Mucosa of stomach (tissue), 1 donor: ENCODE data around the gene WDCP.
"Not testable (repeated sequence)": the region's sequence is repeated elsewhere in the genome, so short reads cannot be mapped to it uniquely, and the experiment has no call there.

Experiments
- H3K27me3 ChIP-seq: one replicate; pipeline ENCODE4 v1.7.0; 2013; ENCODE audit warnings: mild to moderate bottlenecking, low read length; ENCODE audit not compliant: control insufficient read depth, insufficient read depth
- H3K36me3 ChIP-seq: one replicate; pipeline ENCODE4 v1.7.0; 2013; ENCODE audit warnings: low read length; ENCODE audit not compliant: control insufficient read depth, insufficient read depth
- H3K4me1 ChIP-seq: one replicate; pipeline ENCODE4 v1.7.0; 2013; ENCODE audit warnings: mild to moderate bottlenecking, low read length; ENCODE audit not compliant: control insufficient read depth, insufficient read depth
- H3K4me3 ChIP-seq: one replicate; pipeline ENCODE4 v1.7.0; 2013; ENCODE audit warnings: low read length
- H3K9ac ChIP-seq: one replicate; pipeline ENCODE4 v1.7.0; 2013; ENCODE audit warnings: mild to moderate bottlenecking, low read length, moderate library complexity
- H3K9me3 ChIP-seq: one replicate; pipeline ENCODE4 v1.7.0; 2013; ENCODE audit warnings: mild to moderate bottlenecking, low read length, moderate library complexity; ENCODE audit not compliant: control insufficient read depth
- donor health status: Pancreatic carcinoma.

WDCP gene

GRCh38 chr2:24052951-24053350, 5.8 kb upstream of the WDCP start:
- Histone ChIP-seq H3K27me3 (no peaks in the 10 kb centered on the region), H3K4me3 (no peak overlapping the region), H3K36me3 (no peaks in the 10 kb centered on the region), H3K4me1 (peaks cover 16% of the 10 kb centered on the region), H3K9ac (no peak overlapping the region), H3K9me3 (no peaks in the 10 kb centered on the region)

- Histone ChIP-seq H3K36me3 (no peaks in the 10 kb centered on the region), H3K9ac (no peak overlapping the region), H3K4me3 (no peak overlapping the region), H3K9me3 (no peaks in the 10 kb centered on the region), H3K27me3 (no peaks in the 10 kb centered on the region), H3K4me1 (peaks cover 16% of the 10 kb centered on the region)
Measured at GRCh38 chr2:24051833-24052232, 4.6 kb upstream of the WDCP start.

DNA sequence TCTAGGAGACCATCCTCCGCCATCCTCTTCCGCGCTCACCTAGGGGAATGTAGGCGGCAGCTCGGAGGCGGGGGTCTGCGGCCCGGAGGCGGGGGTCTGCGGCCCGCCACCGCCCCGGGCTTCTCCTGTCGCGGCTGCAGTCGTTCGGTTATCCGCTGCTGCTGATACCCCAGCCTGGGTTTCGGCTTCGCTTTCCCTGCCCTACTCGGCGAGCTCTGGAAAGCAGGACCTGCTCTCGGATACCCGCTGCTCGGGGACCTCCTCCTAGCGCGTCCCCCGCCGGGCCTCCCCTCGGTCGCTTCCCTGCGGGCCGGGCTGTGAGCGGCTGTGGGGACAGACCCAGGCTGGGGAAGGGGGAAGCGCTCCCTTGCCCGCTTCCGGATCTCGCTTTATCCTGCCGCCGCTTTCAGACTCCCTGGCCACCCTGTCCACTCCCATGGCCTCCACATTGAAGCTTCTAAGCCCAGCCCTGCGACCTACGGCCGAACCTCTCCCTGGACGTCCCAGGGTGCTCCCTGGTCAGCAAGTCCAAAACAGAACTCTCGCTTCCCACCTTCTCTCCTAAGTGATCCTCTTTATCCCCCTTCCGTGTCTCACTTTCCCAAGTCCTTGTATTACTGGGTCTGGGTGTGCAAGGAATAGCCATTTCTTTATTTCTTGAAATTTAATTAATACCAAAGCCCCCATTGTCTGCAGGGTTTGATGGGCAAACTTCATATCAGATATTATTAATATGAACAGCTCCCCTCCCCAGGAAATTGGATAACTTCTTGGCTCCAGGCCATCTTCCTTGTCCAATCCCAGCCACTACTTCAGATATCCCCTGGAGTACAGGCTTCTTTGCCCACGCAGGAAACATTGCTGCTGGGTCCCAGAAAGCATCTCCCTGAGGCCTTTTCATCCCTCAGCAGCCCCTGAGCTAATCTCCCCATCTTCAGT, 3.1 kb upstream of the WDCP start:
- Histone ChIP-seq H3K27me3 (no peaks in the 10 kb centered on the region), H3K9me3 (no peaks in the 10 kb centered on the region), H3K4me1 (peaks cover 23% of the 10 kb centered on the region), H3K36me3 (no peaks in the 10 kb centered on the region), H3K9ac (peak overlapping the region; percentile 70), H3K4me3 (peak overlapping the region; percentile 63)

GRCh38 chr2:24049485-24050021, 2.4 kb upstream of the WDCP start, which contains the start of gene FKBP1B:
Gene FKBP1B, plus strand, starts transcription at chr2:24049741. Its CDS starts 109 bp downstream, at chr2:24049850.
- Histone ChIP-seq H3K9ac (peak within 1 kb of the TSS; percentile 70), H3K36me3 (no peaks in the 10 kb centered on the region), H3K4me1 (peaks cover 23% of the 10 kb centered on the region), H3K9me3 (no peaks in the 10 kb centered on the region), H3K27me3 (no peaks in the 10 kb centered on the region), H3K4me3 (peak within 1 kb of the TSS; percentile 63)

DNA sequence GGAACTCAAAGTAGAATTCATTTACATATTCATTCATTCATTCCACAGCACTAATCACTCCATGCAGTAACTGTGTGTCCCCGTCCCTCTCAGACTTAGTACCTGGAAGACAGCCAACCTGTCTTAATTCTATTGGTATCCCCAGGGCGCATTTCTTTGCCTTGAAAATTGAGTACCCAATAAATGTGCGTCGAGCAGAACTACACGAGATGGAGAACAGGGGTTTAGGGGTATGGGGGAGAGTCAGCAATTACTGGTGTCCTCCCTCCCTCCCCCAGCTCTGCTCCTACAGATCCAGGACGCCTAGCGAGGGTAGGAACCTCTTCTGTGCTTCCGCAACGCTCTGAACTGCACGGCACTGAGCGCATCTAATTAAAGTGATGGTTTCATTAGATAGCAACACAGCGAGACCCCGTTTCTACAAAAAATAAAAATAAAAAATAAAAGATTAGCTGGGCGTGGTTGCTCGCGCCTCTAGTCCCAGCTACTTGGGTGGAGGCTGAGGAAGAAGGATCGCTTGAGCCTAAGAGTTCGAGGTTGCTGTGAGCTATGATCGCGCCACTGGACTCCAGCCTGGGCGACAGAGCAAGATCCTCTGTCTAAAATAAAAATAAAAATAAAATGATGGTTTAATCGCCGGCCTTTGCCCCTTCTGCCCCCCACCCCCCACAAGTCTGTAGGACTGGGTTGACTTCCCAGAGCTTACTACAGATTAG, 1.7 kb upstream of the WDCP start:
- H3K4me1 ChIP-seq: peaks cover 23% of the 10 kb centered on the region
- H3K9me3 ChIP-seq: no peaks in the 10 kb centered on the region
- H3K9ac ChIP-seq: no peak overlapping the region
- H3K36me3 ChIP-seq: no peaks in the 10 kb centered on the region
- H3K4me3 ChIP-seq: peak overlapping the region; percentile 63
- no peaks in the 10 kb centered on the region for H3K27me3 ChIP-seq

DNA sequence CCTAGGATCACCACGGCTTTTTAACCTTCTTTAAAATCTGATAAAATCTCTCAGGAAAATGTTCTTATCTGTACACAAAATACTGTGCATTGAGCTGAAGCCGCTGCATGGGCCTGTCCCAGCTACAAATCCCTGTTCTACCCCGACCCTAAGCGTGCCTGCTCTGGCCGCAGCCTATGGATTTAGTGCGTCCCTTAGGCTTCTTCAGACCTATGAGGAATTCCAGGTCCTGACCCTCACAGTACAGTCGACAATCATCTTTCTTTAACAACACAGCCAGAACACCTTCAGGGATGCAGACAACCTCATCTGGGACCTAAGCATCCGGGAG, 477 bp upstream of the WDCP start:
- no peaks in the 10 kb centered on the region for H3K27me3 ChIP-seq
- peak overlapping the region; percentile 7 for H3K4me3 ChIP-seq
- H3K9ac ChIP-seq: no peak overlapping the region
- H3K36me3 ChIP-seq: no peaks in the 10 kb centered on the region
- H3K4me1 ChIP-seq: peaks cover 23% of the 10 kb centered on the region
- no peaks in the 10 kb centered on the region for H3K9me3 ChIP-seq

DNA sequence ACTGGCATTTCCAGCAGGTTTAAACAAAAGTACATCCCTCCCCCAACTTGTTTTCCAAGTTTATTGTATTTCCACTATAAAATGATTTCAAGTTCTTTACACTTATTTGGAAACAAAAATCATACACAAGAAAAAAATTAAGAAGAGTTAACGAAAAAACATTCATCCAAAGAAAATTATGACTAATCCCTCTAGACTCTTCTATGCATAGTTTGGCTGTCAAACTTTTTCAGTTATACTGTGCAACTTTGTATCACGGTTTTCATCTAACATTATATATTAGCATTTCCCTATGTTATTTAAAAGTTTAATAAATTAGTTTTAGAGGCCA, 627 bp downstream of the WDCP start:
- Histone ChIP-seq H3K27me3 (no peaks in the 10 kb centered on the region), H3K9ac (peak overlapping the region; percentile 84), H3K4me3 (peak overlapping the region; percentile 90), H3K36me3 (no peaks in the 10 kb centered on the region), H3K4me1 (peaks cover 21% of the 10 kb centered on the region), H3K9me3 (no peaks in the 10 kb centered on the region)

DNA sequence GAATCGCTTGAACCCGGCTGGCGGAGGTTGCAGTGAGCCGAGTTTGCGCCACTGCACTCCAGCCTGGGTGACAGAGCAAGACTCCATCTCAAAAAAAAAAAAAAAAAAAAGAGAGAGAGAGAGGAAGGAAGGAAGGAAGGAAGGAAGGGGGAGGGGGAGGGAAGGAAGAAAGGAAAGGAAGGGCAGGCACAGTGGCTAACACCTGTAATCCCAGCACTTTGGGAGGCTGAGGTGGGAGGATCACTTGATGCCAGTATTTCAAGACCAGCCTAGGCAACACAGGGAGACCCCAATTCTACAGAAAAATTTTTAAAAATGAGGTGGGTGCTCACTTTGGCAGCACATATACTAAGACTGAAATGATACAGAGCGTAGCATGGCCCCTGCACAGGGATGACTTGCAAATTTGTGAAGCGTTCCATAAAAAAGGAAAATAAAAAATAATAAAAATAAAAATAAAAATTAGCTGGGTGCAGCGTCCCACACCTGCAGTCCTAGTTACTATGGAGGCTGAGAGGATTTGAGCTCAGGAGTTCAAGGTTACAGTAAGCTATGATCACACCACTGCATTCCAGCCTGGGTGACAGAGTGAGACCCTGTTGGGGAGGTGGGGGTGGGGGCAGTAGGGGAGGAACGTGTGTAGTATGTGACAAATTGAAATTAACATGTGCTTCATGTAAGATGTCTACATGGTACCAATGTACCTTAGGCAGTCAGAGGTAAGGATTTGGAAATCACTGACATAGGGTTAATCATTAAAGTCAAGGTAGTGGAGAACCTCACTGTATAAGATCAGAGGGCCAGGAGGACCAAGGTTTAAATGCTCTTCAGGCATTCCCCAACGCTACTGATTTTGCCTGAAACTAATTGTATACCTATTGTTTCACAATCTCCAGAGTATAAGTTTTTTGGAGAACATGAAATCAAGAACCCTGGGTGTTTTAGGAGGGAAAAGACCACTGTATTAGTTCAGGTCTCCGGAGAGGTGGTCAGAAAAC, 1.4 kb downstream of the WDCP start:
- Histone ChIP-seq H3K4me3 (no peak overlapping the region), H3K27me3 (no peaks in the 10 kb centered on the region), H3K9ac (no peak overlapping the region), H3K36me3 (no peaks in the 10 kb centered on the region), H3K9me3 (no peaks in the 10 kb centered on the region), H3K4me1 (peaks cover 14% of the 10 kb centered on the region)

GRCh38 chr2:24043133-24043532, 4.1 kb downstream of the WDCP start:
- H3K36me3 ChIP-seq, H3K27me3 ChIP-seq, H3K9ac ChIP-seq, H3K4me3 ChIP-seq, H3K9me3 ChIP-seq, H3K4me1 ChIP-seq: not testable (repeated sequence)

- no peaks in the 10 kb centered on the region for H3K36me3 ChIP-seq
Measured at GRCh38 chr2:24040511-24040910, 6.7 kb downstream of the WDCP start.

GRCh38 chr2:24038786-24039499, 8.2 kb downstream of the WDCP start:
- no peaks in the 10 kb centered on the region for H3K36me3 ChIP-seq
- H3K4me1 ChIP-seq: no peaks in the 10 kb centered on the region
- H3K27me3 ChIP-seq: no peaks in the 10 kb centered on the region
- H3K9me3 ChIP-seq: no peaks in the 10 kb centered on the region
- no peak overlapping the region for H3K9ac ChIP-seq
- no peak overlapping the region for H3K4me3 ChIP-seq

More at GRCh38 chr2:24040511-24040910, 6.7 kb downstream of the WDCP start:
- Histone ChIP-seq H3K9ac (no peak overlapping the region), H3K27me3 (no peaks in the 10 kb centered on the region), H3K9me3 (no peaks in the 10 kb centered on the region), H3K4me1 (no peaks in the 10 kb centered on the region), H3K4me3 (no peak overlapping the region)
